Skin epidermis (tissue), 12 donors: ENCODE data around the gene CRIM1.

Source experiments
- H3K27ac ChIP-seq, 21 experiments: fragments of 200-600 bp; sonication (generic) in 11 of 21; one replicate each; pipeline ENCODE4 v1.5.0; 2020; ENCODE audit warnings: mild to moderate bottlenecking in 3 of 21, inconsistent platforms in 2 of 21, moderate library complexity in 2 of 21
- H3K4me3 ChIP-seq, 7 experiments: fragments of 200-600 bp; sonication (generic) in 2 of 7; one replicate each; pipeline ENCODE4 v1.5.0; 2020; ENCODE audit warnings: inconsistent platforms in 2 of 7, mild to moderate bottlenecking in 2 of 7, moderate library complexity in 1 of 7

Gene CRIM1

DNA sequence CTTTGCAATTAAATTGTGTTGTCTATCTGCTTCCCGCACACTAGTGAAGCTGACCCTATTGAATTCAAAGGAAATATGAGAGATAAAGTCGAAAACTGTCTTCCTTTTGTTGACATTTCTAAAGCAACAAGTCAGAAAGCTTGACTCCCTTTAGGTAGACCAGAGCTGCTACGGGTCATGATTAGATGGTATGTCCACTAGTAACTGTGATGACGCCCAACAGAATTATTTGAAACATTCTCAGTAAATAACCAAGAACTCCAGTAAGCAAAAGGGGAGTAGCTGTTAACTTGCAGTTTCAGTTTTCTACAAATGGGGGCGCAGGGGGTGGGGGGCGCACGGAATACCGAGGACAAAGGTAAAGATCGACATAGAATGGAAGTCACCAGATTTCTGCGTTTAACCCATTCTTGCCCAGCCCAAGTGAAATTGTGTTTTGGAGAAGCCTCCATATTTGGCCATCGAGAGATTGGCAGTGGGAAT is 56.4 kb downstream of the CRIM1 start:
- H3K27ac ChIP-seq: no peak overlapping the region

DNA sequence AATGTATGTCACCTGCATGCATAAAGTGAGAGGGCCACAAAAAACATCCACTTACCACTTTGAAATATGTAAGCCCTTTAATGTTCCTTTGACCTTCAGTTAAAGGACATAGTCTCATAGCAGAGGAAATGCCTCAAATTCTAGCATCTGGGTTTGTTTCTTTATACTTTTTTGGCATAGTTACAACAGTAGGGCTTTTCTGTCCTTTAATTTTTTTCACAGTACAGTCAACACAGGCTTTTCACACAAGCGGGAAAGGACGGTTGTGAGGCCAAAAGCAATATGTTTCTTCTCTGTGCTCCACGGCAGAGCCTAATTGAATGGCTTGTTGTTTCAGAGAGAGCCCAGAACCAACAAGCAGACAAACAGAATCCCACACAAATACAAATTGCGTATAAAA is 57.6 kb downstream of the CRIM1 start:
- H3K27ac ChIP-seq: no peak overlapping the region
- H3K4me3 ChIP-seq: no peak overlapping the region

More for the DNA sequence above, 56.4 kb downstream of the CRIM1 start:
- no peak overlapping the region for H3K4me3 ChIP-seq

GRCh38 chr2:36414307-36414706 is 58.7 kb downstream of the CRIM1 start:
- no peak overlapping the region for H3K4me3 ChIP-seq
- H3K27ac ChIP-seq: no peak overlapping the region

DNA sequence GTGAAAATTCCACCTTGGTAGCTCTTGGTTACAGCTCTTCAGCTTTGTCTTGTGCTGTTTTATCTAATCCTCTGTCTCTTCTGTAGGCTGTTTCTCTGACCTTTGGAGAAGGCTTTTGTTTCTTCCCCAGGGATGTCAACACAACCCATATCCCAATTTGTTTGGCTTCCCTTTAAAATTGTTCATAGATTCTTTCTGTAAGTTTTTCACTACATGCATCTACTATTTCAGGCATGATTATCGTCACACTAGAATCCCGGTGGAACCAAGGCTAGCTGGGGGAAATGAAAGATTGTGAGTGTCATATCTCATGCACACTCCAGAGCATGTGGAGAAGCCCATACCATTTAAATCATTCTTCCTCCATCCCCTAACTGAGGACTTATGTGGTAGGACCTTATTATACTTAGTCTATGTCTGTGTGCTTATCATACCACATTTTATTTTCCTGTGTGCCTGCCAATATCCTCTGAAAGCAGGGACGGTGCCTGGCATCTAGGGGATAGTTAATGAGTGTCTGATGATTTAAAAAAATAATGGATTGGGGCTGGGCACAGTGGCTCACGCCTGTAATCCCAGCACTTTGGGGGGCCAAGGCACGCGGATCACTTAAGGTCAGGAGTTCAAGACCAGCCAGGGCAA is 59.9 kb downstream of the CRIM1 start:
- H3K27ac ChIP-seq: no peak overlapping the region
- no peak overlapping the region for H3K4me3 ChIP-seq

DNA sequence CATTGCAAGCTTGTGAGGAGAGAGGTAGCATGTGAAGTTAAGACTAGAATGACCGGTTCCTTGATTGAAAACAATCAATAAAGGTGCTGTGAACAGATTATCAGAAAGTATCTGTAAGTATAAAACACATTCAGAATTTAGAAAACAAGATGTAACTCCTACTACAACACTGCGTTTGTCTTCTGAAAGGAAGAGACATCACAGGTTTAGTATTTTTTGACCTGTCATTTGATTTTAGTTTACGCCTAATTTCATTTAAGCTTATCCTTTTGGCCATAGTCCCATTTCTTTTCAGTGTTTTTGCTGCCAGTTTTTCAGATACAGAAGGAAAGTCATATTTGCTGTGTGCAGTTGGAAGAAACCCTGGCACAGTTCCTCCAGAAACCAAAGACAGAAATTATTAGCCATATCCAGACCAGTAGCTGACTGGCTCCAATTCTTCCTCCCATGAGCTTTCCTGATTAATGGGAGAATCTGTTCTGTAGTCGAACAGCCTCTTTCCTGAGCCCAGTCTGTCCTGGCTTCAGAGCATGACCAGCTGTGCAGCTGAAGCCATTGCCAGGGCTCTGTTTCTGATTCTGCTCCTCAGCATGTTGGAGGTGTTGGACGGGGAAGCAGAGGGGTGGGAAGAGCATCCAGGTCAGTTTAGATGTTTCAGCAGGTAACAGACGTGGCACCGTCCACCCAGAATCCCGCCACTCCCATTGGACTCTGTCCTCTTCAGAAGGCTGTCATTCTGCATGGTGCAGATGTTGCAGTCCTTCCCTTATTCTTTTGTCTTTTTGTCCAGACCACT is 61.0 kb downstream of the CRIM1 start:
- Histone ChIP-seq H3K4me3 (no peak overlapping the region), H3K27ac (peak overlapping the region in 1 of 21 experiments; percentile 34)

DNA sequence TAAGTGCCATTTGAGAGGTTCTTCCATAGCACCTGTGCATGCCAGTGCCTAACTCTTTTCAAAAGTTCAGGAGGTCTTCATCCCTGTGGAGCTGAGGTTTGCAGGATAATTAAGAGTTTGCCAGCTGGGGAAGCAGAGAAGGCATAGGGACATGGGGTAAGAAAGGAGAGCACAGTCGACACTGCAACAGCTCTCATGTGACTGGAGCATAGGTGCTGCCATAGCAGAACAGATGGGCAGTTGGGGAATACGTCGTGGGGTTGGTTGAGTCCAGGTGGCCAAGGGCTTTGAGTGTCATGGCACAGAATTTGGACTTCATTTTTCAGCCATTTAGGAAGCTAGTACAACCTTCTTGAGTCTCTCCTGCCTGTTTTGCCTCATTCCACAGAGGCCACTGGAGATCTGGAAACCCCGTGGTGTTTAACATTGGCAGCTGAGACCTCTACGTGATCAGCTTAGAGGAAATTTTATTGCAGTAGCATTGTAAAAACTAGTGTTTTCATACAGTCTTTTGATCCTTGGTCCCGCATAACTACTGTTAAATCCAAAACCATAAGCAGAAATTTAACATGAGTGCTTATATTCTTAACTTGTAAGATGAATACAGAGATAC is 65.1 kb downstream of the CRIM1 start:
- Histone ChIP-seq H3K4me3 (no peak overlapping the region), H3K27ac (no peak overlapping the region)

GRCh38 chr2:36421379-36421778 is 65.8 kb downstream of the CRIM1 start:
- H3K27ac ChIP-seq: no peak overlapping the region
- no peak overlapping the region for H3K4me3 ChIP-seq

DNA sequence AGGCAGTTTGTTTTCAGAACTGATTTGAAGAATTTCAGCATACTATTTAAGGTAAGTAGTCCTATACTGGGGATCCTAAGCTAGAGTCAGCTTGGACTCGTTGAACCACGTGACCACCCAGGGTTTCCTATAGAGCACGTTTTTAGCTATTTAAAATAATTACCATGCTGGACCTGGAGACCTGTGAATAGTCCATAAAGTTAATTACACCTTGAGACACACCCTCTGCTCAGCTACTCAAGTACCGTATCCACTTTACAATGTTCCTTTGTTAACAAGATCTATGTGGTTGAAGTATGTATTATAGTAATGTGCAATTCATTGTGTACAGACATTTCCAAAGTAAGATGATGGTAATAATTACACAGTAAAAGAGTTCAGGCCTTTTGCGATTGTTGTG is 67.6 kb downstream of the CRIM1 start:
- H3K27ac ChIP-seq: no peak overlapping the region

GRCh38 chr2:36423619-36424120 is 68.1 kb downstream of the CRIM1 start:
- Histone ChIP-seq H3K27ac (no peak overlapping the region), H3K4me3 (no peak overlapping the region)

More for the DNA sequence above, 67.6 kb downstream of the CRIM1 start:
- H3K4me3 ChIP-seq: no peak overlapping the region

DNA sequence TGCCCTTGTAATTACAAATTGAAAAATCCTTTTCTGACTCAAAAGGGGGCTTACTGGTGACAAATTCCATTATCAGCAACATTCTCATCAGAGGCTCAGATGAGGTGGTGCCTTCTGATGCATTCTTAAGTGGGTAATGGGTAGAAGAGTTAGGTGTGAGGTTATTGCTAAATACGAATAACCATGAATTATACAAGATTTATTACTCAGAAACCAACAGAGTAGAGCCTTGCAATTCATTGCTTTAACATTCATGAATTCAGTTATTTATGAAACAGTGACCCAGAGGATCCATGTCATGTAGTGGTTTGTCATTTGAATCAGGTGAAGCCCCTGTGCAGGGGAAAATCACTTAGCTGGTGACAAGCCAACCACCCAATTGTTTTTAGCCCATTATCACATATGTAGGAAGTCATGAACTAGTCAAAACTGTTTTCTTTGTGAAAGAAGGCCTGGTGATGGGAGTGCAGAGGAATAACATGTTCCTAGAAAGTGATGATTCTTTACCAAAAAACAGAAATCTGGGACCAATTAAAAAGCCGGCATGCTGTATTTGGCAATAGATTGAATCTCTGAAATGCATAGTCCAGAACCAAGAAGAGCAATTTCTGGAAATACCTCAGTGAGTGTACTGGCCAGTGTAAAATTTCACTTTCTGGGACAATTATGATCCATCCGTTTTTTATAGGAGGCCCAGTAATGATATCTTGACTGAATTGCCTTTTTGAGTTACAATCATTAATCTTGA is 70.2 kb downstream of the CRIM1 start:
- no peak overlapping the region for H3K27ac ChIP-seq
- H3K4me3 ChIP-seq: no peak overlapping the region

- Histone ChIP-seq H3K4me3 (no peak overlapping the region), H3K27ac (no peak overlapping the region)
Observed at GRCh38 chr2:36427790-36428243, 72.2 kb downstream of the CRIM1 start.

GRCh38 chr2:36430549-36430948 is 75.0 kb downstream of the CRIM1 start:
- Histone ChIP-seq H3K27ac (no peak overlapping the region), H3K4me3 (no peak overlapping the region)

GRCh38 chr2:36432479-36432878 is 76.9 kb downstream of the CRIM1 start:
- peak overlapping the region in 4 of 21 experiments; percentile 23 to 63 (median 56) for H3K27ac ChIP-seq
- H3K4me3 ChIP-seq: no peak overlapping the region

DNA sequence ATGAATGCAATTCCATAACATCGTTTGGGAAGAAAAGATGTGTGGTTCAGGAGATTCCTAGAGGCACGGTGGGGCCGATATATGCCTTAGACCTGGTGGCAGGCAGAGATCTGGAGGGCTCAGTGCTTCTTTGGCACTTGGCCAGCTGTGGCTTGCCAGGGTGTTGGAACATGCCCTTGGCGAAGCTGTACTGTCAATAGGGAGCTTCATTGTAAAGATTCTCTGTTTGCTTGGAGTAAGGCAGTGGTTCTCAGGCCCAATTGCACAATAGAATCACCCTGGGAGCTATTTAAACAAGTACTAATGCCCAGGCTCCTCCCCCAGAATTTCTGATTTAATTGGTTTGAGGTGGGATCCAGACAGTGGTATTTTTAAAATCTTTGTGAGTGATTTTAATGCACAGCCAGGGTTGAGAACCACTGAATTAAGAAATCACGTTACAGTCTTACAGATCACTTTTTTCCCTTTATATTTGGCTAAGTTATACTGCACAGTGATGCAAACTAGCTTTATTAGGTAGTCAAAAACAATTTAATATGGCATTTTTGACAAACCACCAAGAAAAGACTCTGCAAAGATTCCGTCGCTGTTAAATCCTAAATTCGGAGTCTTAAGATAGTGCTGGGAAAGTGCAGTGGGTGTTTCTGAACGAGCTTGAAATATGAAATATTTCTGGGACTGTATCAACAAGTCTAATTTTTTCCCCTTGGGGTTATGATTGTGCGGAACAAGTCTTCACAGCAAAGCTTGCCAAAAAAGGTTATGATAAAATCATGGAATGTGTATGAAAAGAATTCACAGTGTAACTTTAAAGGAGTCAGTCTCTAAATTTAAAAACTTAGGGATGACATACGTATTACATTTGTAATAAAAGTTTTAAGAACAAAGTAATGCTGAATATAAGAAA is 78.0 kb downstream of the CRIM1 start:
- Histone ChIP-seq H3K4me3 (no peak overlapping the region), H3K27ac (peak overlapping the region in 12 of 21 experiments; percentile 3 to 63 (median 36))

GRCh38 chr2:36438449-36438977 is 82.9 kb downstream of the CRIM1 start:
- H3K4me3 ChIP-seq: no peak overlapping the region
- H3K27ac ChIP-seq: peak overlapping the region in 2 of 21 experiments; percentile 9 to 24

- H3K27ac ChIP-seq: no peak overlapping the region
- no peak overlapping the region for H3K4me3 ChIP-seq
Observed at GRCh38 chr2:36439084-36439483, 83.5 kb downstream of the CRIM1 start.

DNA sequence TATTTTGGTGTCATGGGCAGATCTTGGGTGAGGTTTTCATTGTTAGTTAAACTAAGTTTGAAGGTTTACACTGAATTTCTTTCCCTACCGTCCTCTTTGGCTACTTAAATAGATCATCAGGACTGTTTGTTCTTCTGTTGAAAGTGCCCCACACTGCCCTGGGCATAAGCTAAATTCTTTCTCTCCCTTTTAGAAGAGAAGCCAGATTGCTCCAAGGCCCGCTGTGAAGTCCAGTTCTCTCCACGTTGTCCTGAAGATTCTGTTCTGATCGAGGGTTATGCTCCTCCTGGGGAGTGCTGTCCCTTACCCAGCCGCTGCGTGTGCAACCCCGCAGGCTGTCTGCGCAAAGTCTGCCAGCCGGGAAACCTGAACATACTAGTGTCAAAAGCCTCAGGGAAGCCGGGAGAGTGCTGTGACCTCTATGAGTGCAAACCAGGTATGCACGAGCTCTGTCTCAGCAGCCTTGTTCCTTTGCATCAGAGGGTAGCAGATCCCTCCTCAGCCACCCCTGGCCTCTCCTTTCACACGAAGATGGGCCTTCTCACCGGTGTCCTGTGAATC is 85.6 kb downstream of the CRIM1 start:
- Histone ChIP-seq H3K27ac (peak overlapping the region in 3 of 21 experiments; percentile 21 to 58 (median 40)), H3K4me3 (no peak overlapping the region)

DNA sequence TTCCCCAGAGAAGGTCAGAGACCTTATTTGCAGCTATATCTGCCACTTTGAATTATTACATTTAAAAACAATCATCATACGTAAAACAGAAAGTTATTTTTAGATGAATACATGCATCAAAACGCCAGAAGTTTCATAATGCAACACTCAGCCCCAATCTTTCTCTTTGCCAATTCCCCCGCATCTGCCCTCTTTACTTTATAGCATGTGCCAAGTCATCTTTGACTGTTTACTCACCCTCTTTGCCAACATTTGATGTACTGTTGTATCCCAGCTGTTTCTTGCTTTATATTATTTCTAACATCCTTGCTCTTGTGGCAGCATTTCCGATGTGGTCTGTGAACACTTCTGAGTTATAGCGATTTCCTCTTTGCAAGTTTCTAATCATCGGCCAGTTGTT is 86.2 kb downstream of the CRIM1 start:
- H3K4me3 ChIP-seq: no peak overlapping the region
- H3K27ac ChIP-seq: peak overlapping the region in 2 of 21 experiments; percentile 21 to 40
